Putamen (tissue), 1 donor: ENCODE data around the gene MAP2K3.
"Not testable (repeated sequence)": the region's sequence is repeated elsewhere in the genome, so short reads cannot be mapped to it uniquely, and the experiment has no call there.

Experiments
- DNase-seq: peaks from one replicate; pipeline ENCODE4 v3.0.0-alpha.2; 2016; ENCODE audit warnings: low spot score

The MAP2K3 gene

DNA sequence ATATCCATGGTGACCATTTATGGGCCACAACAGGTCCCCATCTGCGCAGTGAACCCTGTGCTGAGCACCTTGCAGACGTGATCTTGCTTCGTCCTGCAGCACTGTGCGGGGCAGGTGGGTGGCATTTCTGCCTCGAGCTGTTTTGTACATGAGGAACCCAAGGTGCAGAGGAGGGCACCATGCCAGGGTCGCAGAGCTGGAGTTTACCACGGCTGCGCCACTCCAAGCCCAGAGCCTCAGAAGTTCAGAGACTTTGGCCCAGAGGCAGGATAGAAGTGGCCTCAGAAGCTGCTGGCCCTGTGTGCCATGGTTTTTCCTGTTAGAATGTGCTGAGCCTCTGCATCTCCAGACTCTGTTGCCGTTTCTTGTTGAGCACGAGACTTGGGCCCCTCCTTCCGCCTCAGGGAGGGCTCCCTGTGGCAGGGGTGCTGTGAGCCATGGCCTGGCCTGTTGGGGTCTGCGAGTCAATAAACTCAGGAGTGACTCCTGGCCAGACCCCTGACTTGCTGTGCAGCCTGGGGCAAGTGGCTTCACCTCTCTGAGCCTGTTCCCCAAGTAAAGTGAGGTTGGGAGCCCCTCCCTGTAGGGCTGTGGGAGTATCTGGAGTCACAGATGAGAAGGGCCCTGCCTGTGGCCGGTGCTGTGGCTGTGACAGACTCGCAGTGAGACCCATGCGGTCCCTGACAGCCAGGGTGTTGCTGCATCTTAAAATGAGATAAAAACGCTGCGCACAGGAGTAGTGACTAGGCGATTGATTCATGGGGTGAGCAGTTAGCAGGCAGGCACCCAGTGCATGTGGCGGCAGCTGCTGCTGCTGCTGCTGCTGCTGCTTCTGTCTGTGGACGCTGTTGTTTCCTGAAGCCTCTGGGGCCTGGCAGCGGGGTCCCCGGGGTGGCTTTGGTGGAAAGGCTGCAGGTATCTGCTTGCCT lies 11.8 kb downstream of the MAP2K3 start:
- no peak for DNase-seq

DNA sequence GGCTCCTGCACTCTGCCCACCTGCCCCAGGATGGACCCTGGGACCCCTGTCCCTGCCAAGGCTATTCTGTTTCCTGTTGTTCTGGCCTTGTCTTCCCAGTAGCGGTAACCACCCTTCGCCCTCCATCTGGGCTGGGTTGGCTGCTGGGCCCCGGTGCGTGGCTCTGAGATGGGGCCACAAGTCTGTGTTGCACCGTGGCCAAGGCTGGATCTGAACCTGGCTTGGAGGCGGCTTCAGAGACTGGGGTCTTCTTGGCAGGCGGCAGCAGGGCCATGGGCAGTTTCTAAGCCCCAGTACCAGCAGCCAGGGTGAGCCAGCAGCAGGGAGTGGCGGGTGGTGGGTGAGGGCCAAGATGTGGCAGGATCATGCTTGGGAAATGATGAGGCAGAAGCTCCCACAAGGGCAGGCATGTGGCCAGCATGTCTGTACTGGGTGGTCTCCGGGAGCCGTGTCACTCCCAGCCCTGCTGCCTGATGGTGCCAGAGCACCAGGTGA lies 12.6 kb downstream of the MAP2K3 start:
- no peak for DNase-seq

DNA sequence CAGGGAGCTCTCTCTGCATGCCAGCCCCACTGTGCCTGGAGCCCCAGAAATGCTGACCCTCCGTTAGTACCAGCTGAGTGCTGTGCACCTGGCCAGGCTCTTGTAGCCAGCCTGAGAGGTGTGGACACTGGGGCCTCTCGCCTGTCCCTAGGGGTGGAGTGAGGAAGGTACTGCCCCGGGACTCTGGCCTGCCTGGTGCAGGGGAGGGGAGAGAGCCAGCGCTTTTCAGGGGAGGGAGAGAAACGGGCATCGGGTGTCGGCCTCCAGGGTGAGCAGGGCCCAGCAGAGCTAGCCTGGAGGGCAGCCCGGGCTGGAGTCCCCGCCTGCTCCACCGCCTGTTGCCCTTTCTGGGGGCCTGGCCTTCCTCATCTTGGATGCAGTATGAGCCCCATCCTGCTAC lies 13.1 kb downstream of the MAP2K3 start:
- DNase-seq: no peak

DNA sequence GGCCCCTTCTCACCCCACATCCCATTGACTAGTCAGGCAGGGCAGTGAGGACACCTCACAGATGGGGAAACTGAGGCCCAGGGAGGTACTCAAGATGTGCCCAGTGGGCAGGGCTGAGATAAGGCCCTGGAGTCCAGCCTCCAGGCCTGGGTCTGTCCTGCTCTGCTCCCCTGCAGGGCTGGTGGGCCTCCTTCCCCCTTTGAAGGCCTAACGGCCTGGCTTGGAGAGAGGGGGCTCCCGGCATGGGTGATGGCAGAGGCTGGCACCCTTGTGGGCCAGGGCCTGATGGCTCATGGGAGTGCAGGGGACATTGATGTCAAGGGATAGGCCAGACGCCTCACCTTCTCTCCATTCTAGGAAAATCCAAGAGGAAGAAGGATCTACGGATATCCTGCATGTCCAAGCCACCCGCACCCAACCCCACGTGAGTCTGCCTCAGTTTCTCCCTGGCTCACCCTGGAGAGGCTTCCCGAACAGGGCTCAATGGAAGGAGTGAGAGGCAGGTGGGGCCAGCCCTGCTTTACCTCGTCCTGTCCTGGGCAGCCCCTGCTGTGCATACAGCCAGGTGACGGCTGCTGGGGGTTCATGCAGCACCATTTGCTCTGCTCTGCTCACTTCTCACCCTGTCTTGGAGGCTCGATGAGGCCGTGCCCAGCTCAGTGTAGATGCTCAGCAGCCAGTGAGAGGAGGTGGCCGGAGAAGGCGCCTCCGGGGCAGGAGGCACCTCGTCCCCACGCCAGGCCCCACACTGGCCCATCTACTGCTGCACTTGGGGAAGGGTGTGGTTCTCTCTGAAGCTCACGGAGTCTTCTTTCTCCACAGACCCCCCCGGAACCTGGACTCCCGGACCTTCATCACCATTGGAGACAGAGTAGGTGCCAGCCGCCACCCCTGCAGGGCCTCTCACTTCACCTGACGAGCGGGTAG lies 13.8 kb downstream of the MAP2K3 start:
- no peak for DNase-seq

DNA sequence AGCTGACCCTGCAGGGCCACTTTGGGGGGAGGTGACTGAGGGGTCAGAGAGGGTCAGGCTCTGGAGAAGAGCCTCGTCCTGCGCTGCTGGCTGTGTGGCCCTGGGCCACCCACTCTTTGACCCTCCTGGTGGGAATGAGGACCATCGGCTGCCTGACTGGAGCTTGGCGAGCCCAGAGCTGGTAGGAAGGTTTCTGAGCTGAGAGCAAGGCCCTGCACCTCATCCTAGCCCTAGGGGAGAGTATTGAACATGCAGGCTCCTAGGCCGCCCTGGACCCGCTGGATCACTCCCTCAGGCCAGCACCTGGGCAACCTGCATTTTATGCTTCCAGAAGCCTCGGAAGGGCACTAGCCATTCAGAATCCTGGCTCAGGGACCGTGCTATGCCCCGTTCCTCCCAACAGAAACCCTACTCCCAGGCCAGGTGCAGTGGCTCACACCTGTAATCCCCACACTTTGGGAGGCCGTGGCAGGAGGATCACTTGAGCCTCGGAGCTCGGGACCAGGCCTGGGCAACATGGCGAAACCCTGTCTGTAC lies 14.5 kb downstream of the MAP2K3 start:
- DNase-seq: no peak

DNA sequence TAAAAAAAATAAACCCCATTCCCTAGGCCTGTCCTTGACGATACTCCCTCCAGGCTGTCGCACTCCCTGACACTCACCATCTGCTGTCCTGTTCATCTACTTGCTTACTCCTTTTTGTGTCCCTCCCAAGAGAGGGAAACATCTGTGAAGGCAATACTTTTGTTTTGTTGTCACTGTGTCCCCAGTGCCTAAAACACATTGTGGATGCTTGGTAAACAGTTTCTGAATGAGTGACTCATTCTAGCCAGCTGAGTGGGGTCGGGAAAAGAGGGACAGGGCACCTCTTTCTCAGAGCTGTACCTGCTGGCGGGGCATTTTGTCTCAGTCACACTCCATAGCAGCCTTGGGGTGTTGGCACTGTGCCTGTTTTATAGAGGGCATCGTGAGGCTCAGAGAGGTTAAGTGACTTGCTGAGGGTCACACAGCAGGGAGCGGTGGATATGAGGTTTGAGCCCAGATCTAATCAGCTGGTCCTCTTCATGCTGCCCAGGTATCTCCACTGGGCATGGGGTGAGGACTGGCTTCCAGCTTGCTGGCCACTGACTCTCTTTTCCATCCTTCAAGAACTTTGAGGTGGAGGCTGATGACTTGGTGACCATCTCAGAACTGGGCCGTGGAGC lies 15.6 kb downstream of the MAP2K3 start:
- DNase-seq: no peak

DNA sequence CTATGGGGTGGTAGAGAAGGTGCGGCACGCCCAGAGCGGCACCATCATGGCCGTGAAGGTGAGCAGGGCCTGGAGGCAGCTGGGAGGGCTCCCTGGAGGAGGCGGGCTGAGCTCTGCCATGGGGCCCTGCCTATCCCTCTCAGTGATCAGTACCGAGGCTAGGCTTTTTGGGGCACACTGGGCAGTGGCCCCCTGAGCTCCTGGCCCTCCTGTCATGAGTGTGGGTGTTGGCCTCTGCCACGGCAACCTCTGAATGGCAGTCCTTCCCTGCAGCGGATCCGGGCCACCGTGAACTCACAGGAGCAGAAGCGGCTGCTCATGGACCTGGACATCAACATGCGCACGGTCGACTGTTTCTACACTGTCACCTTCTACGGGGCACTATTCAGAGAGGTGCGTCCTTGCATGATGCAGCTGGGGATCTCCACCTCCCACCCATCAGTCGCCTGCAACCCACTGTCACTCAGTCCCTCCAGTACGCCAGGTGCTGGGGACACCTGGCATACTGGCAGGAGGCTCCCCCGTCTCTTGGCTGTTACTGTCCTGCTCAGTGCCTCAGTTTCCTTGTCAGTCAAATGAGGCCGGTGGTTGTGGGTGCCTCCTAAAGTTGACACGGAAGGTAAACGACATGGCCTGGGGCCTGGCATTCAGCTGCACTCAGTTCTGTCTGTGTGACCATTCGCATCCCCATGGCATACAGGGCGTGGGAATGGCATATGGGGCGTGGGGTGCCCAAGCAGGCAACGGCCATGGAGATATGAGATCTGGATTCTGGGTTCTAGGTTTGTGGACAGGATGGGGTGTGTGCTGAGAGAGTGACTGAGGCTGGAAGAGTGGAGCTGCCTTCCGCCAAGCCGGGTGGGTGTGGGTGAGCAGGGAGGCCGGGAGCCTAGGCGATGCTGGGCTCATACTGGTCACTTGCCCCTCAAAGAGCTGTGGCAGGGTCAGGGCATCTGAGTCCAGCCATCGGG lies 16.4 kb downstream of the MAP2K3 start:
- DNase-seq: no peak

DNA sequence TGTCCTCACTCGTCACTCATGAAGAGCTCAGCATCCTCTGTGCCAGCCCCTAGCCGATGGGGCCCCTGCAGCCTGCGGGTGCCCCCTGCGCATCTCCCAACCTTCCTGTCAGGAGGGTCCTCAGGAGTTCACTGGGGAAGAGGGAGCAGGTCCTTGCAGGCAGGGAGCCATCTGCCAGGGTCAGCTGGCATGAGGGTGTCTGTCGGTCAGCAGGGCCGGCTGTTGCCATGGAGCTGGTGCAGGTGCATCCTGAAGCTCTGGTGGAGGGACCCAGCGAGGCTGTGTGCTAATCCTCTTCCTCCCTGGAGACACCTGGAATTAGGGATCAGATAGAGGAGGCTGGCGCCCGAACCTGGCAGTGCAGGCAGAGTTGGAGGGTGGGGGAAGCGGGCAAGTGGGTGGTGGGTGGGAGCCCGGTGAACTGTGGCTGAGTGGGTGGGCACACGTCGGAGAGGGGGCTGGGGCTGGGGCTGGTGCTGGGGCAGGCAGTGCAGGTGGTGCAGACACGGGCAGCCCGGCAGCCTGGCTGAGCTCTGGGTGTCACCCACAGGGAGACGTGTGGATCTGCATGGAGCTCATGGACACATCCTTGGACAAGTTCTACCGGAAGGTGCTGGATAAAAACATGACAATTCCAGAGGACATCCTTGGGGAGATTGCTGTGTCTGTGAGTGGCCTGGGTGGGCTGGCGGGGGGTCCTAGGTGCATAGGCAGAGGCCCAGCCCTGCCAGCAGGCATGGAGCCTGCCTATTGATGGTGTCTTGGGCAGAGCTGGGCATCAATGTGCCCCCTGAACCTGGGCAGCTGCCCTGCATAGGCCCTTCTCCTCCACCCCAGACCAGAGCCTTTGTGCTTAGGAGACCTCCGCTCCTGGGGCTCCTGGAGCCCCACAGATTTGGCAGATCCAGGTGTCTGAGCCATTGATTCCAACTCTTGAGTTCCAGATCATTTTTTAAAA lies 17.4 kb downstream of the MAP2K3 start:
- DNase-seq: no peak

DNA sequence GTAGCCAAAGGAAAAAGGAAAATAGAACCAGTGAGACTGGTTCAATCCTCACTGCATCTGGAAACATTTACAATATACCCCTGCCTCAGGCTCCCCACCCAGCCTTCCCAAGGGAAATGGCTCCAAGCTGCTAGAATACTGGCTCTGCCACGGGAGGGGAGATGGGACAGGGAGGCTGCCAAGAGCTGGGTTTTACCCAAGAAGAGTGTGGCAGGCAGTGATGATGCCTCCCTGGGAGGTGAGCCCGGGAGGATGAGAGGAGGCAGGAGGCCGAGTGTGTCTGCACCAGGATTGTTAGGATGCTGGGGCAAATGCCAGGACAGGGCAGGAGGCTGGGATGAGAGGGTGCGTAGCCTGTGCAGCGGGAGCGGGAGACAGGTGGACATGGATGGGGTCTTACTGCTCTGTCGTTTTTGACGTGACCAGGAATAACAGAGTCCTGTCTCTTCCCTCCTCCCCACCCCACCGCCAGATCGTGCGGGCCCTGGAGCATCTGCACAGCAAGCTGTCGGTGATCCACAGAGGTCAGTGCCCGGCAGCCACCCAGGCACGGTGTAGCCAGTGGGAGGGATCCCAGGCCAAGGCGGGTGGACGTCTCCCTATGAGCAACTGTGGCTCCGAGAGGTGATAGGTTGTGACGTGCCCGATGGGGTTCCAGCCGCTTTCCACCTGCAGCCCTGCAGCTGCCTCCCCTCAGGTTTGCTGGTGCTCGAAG lies 18.4 kb downstream of the MAP2K3 start:
- no peak for DNase-seq

DNA sequence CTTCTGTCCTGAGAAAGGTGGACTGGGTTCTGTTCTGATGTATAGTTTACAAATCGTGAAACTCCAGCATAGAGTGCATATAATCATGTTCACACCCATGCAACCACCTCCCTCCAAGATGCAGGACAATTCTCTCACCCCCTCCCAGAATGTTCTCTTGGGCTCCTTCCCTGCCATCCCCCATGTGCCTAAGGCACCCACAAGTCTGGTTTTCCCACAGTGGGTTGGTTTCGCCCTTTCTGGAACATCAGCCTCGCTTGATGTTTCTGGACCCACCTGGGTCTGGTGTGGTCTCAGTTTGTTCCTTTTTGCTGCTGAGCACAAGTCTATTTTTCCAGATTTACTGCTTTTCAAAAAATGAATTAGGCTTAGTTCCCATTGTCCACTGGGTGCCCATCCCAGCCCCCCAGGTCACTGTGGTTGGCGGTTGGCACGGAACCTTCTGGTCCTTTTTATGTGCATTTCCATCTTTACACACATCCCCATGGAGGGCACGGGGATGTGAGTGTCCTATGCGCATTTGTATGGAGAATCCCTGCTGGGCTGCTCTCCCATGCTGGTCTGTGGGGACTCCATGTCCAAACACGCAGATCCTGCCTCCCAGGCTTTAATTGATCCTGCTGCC lies 19.0 kb downstream of the MAP2K3 start:
- no peak for DNase-seq

DNA sequence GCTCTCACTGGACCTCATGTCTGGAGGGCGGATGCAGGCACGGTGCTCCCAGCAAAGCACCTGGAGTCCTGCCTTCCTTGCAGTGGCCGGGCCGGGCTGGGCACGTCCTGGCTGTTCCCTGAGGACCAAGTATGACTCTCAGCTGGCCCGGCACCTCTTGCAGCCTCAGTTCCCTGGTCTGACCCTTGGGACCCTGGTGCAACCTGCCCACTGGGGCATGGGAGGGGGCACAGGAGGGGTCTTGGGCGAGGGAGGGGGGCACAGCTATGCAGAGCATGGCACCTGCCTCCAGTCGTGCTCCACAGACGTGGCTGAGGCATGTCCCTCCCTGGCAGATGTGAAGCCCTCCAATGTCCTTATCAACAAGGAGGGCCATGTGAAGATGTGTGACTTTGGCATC lies 19.6 kb downstream of the MAP2K3 start:
- DNase-seq: no peak

DNA sequence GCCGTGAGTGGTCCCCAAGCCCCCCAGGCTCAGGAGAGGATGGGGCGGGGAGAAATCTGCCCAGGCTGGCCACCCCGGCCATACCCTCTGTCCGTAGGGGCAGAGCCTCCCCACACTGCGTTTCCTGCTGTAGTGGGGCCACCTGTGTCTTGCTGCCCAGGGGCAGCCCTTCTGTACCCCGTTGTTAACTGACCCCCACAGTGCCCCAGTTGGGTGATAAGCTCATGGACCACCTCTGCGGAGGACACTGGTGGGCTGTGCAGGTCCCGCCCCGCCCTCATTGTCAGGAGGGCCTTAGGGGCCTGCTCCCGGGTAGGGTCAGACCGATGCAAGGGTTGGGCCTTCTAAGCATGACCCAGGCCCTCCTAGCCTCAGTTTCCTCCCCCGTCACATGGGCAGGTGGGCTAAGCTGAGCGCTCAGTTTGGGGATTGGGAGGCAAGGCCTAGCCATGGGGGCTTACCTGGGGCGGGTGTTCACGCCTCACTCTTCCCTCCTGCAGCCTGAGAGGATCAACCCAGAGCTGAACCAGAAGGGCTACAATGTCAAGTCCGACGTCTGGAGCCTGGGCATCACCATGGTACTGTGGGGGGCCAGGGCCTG lies 20.1 kb downstream of the MAP2K3 start:
- DNase-seq: not testable (repeated sequence)

DNA sequence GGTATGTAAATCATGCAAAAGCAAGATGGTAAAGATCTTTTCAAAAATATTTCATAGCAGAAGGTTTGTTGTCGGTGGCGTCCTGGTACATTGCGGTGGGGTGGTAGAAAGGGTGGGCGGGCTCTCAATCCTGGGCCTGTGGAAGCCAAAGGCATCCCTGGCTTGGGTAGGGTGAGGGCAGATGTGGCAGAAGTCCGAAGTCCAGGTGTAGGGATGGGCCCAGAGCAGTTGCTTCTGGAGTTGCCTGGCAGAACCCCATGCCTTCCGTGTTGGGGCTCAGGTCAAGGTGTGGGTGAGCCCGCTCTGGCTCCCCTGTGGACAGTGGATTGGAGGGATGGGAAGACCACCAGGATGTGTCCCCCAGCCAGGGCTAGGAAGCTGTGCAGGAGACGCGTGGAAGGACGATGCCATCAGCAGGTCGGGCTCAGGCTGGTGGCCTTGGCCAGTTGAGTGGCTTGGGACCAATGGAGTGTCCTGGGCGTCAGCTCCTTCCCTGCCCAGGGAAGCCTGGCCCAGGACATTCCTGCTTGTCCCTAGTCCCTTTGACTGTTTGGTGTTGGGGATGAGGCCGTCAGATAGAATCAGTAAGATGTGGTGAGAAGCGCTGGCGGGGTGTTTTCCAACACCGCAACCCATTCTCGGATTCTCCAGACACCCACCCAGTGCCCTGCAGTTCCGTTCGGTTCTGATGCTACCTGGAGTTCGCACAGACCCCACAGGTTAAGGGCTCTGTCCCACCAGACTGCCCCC lies 21.1 kb downstream of the MAP2K3 start:
- DNase-seq: not testable (repeated sequence)

DNA sequence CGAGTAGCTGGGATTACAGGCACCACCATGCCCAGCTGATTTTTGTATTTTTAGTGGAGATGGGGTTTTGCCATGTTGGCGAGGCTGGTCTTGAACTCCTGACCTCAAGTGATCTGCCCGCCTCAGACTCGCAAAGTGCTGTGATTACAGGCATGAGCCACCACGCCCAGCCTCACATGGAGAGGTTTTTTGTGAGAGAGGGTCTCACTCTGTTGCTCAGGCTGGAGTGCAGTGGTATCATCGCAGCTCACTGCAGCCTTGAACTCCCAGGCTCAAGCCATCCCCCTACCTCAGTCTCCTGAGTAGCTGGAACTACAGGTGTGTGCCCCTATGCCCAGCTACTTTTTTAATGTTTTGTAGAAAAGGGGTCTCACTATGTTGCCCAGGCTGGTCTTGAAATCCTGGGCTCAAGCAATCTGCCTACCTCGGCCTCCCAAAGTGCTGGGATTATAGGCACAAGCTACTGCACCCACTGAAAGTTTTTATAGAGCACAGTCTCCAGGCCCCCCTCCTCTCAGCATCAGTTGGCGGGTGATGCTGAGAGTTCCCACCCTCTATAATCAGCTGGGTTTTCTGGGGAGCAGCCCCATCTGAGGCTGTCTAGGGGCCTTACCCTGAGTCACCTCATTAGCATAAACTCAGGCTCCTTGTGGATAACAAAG lies 22.2 kb downstream of the MAP2K3 start:
- DNase-seq: not testable (repeated sequence)

DNA sequence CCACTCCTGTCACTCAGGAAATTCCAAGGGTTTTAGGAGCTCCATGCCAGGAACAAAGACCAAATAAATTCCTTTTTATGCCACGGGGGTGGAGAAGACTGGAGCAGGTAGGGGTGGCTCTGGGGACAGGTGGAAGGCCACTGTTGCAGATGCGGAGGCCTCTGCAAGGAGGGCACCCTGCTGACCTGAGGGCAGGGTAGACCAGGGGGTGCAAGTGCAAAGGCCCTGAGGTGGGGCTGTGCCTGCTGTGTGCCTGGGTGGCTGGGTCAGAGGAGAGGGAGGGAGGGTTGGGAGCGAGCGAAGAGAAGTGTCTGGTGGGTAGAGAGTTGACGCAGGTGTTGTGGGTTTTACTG lies 22.7 kb downstream of the MAP2K3 start:
- not testable (repeated sequence) for DNase-seq

DNA sequence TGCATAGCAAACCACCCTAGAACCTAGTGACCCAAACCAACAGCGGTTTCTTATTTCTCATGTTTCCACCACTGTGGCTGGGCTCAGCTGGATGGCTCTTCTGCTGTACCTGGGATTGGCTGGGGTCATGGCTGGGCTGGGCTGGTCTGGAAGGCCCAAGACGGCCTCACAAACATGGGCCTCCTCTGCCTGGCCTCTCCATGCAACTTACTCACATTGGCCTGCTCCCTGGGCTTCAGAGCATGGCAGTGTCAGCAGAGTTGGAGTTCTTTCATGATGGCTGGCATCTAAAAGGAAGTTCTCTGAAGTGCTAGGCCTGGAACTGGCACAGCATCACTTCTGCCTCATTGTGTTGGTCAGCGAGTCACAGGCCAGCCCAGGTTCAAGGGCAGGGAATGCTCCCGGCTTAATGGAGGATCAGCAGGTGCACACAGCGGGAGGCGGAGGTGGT lies 24.4 kb downstream of the MAP2K3 start:
- not testable (repeated sequence) for DNase-seq
